HG03460 (cell line): ENCODE data around the gene EMILIN3.

Experiments used
- ATAC-seq: cut with Tn5 transposase; IDR thresholded peaks from one replicate; pipeline ENCODE4 v1.9.1; 2021; ENCODE audit not compliant: unreplicated experiment

EMILIN3 gene

DNA sequence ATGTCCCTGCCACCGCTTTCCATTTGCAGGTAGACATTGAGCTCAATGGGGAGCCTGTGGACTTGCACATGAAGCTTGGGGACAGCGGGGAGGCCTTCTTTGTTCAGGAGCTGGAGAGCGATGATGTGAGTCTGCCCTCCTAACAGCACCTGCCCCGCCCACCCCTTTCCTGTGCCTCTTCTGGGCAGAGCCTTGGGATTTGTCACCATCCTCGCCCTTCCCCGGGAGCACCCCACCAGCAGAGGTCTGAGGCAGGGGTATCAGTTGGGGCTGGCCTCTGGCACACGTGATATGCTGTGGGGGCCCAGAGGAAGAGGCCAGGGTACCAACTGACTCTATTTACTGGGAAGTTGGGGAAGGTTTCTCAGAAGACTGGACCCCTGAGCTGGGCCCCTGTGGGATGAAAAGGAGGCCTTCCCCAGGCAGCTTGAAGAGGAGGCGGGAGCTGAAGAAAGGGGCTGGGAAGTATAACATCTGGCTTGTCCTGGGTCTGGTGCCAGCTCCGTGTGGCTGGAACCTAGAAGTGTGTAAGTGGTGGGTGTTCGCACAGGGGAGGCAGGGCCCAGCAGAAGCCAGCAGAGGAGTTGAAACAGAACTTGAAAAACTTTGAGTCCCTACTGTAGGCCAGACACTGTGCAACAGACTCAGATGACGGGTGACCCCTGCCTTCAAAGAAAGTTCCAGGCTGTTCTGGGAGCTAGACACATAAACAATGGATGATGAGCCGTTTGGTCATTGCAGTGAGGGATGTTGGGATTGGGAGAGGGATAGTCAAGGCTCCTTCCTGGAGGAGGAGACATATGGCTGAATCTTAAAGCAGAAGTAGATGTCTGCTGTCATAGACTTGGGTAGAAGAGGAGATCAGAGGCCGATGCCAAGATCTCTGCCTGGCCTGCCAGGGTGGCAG is 18.8 kb downstream of the EMILIN3 start:
- ATAC-seq, result no peak

DNA sequence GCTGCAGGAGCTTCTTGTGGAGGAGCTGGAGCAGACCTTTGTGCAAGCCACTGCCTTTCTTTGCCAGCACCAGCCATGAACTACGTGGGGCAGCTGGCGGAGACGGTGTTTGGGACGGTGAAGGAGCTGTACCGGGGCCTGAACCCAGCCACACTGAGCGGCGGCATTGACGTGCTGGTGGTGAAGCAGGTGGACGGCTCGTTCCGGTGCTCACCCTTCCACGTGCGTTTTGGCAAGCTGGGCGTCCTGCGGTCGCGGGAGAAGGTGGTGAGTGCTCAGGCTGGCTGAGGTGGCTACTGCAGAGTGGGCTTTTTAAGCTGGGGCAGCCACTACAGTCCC is 20.9 kb downstream of the EMILIN3 start:
- no peak for ATAC-seq

DNA sequence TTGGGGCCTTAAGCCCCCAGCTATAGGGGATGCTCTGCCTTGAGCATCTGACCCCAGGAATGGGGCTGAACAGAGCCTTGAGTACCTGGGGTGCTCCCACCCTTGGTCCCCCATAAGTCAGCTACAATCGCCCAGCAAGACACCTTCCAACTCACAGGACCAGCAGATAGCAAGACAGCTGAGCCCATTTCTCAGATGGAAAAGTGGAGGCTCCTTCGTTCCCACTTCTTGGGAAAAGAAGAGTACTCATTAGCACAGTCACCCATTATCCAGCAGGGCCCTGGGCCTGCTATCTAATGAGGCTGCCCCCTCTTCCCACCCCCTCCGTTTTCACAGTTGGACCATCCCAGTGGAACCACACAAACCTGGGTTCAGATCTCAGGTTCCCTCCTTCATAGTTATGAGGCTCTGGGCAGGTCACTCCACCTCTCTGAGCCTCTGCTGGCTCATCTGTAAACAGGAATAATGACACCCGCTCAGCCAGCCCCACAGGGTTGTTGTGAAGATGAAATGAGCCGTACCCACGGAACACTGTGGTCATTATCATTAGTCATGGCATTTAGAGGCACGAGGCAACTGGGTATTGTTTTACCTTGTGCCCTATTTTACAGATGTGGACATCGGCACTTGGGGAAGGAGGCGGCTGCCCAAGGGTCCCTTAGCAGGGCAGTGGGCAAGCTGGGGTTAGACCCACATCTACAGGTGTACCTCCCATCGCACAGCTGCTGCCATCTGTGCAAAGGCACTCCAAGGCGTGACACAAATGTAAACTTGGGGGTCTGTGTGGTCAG is 21.5 kb downstream of the EMILIN3 start:
- ATAC-seq, result no peak

DNA sequence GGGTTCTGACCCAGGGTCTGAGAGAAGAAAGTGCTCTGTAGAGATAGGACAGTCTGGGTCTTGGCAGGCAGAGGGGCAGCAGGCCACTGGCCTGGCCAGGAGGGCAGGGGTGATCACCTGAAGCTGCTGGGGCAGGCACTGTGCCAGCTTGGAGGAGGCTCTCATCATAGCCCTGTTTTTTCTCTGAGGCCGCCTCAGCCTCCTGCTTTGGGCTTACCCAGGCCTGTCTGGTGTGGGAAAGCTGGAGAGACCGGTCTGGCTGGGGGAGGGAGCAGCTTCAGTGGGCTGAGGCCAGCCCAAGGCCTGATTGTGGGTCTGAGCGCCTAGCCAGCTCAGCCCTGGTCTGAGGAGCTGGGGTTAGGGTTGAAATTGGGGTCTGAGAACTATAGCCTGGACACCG is 22.1 kb downstream of the EMILIN3 start:
- ATAC-seq, result no peak

DNA sequence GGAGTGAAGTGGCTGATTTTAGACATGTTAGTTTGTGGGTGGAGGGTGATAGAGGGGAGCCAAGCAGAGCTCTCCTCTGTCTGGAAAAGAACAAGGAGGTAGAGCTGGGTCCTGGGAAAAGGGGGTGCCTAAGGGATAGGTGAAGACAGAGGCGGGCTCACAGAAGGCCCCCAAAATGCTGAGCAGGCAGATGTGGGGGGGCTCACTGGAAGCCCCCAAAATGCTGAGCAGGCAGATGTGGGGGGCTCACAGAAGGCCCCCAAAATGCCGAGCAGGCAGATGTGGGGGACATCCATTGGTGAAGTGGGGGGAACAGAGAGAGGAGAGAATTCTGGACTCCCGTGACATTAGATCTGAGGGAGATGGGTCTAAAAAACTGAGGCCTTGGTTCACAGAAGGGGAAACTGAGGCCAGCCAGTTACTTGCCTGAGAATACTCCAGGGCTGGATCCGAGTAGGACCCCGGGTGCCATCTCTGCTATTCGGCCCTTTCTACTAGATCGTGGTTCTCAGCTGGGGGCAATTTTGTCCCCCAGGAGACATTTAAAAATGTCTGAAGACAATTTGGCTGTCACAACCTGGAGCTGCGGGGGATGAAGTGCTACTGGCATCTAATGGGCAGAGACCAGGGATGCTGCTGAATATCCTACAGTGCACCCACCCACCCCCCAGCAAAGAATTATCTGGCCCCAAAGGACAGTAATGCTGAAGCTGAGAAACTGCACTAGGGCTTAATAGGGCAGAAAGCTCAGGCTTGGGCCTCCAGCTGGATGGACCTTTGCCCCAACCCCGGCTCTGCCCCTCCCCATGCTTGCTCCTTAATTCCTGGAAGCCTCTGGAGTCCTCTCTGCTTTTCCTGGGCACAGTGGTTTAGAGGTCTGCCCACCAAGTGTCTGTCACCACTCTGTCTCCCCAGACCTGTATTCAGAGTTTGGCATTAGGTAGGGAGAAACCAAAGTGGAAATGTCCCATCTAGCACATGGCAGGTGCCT is 23.8 kb downstream of the EMILIN3 start:
- ATAC-seq, result no peak

DNA sequence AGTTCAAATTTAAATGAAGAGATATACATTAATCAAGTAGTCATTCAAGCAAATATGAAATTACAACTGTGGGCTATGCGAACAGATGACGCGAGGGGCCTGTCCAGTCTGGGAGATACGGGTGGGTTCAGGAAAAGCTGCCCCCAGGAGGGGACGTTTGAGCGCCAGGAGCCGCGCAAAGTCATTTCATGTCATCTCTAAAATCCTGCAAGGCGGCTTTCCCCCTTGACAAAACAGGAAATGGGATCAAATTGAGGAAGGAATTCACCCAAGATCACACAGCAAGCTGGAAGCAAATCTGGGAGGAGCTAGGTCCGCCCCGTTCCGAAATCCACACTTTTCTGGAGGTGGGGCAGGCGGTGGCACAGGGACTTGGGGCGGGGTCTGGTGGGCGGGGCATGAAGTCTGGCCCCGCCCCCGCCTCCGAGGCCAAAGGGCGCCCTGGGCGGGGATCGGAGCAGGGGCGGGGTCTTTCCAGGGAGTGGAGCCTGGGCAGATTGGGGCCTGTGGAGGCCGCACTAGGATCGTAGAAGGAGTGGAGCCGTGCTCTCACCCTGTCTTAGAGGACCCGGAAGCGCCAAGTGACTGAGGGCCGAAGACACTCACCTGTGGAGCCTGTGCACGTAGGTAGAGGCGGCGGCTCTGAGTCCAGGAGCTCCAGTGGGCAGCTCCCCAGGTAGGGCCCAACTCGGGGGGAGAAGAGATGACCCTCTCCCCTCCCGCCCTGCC is 26.1 kb downstream of the EMILIN3 start, which contains the start of gene LPIN3:
TSS of gene LPIN3 (plus strand) at position 495 of the 729 bp plus-strand sequence. CDS start 4,983 bp downstream, outside the sequence.
- ATAC-seq, result peak; percentile 58

DNA sequence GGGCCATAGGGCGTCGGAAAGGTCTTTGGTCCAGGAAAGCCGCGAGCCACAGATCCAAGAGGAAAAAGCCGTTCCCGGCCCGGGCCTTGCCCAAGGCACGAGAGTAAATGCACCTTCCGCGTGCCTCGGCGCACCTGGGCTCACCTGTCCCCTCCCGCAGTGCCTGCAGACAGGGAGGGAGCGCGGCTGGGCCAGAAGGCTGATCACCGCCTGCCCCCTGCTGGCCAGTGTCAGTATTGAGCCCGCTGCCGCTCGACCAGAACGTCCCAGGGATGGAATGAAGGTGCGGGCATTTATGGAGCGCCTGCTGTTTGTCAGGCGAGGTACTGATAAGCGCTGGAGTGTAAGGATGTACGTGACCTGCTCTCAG is 26.7 kb downstream of the EMILIN3 start:
- peak; percentile 75 for ATAC-seq

DNA sequence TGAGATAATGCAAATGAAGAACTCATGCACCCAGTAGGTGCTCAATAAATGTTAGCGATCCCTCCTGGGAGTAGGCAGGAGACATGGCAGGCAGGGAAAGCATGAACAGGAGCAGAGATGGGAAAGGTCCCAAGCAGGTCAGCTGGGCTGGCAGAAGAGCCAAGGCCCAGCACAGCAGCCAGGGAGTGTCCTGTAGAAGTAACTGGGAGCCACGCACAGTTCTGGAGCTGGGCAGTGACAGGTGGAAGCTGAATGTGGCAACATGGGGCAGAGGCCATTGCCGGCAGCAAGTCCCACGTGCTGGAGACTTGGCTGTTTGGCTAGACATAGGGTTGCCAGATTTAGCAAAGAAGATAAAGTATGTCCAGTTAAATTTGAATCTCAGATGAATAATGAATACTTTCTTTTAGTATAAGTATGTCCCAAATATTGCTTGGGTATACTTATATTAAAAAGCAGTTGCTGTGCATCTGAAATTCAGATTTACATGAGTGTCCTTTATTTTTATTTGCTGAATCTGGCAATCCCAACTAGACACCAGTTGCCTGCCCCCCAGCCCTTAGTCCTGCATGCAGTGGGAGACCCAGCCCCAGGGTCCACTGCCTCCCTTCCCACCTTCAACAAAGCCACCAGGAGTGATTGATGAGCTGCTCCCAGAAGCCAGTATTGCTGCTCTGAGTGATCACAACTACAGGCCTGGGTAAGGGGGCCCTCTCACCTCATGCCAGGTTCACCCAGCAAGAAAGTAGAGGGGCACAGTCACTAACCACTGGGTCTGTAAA is 29.7 kb downstream of the EMILIN3 start:
- ATAC-seq, result no peak

DNA sequence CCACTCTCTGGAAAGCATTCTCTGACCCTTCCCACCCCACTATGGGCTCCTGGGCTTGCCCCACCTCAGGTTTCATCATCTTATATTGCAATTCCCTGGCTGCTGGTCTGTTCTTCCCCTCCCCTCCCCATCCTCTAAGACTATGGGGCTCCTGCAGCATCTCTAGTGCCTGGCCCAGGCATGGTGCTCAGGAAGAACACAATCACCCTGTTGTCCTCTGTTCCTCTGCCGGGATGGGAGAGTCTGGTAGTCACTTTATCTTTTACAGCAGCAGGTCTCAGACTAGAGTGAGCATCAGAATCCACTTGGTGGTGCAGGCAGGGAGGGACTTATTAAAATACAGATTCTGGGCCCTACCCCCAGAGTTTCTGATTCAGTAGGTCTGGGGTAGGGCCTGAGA is 31.0 kb downstream of the EMILIN3 start:
- no peak for ATAC-seq

DNA sequence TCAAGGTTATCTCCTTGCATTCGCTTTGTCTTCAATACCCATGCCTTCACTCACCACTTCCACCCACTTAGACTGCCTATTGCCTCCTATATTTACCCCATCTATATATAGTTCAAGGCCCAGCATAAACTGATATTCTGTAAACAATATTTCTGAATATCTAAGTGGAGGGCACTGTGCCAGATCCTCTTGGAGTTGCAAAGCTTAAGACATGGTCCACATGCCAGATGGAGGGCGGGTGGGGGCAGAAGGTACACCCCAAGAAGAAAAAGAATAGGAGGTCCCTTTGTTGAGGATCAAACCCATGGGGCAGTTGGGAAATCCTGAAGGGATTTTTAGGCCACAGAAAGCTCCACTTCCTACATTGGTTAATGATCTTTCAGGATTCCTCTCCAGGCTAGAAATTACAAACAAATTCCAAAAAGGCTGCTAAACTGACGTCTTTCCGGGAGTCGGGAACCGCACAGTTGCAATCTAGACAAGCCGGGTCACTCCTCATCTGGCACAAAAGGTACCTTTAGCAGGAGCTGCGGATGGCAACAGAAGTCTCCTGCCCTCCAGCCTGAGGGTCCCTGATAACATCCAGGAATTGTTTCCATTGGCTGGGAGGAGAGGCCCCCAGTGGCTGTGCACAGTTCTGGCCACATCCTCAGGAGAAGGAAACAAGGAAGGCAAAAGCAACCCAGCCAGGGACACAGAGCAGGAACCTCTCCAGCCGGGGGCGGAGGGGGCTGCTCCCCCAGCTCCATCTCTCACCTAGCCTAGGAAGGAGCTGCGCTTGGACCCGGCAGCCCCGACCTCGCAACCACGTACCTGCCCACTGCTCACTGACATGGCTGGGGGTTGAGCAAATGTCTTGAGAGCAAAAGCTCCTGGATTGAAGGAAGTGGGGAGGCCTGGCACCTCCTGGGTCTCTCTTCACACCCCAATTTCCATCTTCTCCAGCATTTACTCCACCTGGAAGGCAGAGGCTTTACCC is 31.9 kb downstream of the EMILIN3 start:
- ATAC-seq, result no peak

DNA sequence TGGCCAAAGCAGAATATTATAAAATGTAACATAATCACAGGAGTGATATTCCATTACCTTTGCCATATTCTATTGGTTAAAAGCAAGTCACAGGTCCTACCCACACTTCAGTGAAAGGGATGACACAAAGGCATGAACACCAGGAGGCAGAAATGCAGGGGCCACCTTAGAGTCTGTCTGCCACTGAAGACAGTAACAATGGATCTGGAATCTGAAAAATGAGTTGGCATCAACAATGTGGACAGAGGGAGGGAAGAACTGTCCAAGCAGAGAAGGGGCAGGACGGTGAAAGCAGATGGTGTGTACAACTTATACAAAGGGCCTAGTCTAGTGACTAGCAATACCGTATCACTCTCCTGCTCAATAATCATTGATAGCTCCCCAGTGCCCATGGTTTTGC is 32.6 kb downstream of the EMILIN3 start:
- no peak for ATAC-seq

DNA sequence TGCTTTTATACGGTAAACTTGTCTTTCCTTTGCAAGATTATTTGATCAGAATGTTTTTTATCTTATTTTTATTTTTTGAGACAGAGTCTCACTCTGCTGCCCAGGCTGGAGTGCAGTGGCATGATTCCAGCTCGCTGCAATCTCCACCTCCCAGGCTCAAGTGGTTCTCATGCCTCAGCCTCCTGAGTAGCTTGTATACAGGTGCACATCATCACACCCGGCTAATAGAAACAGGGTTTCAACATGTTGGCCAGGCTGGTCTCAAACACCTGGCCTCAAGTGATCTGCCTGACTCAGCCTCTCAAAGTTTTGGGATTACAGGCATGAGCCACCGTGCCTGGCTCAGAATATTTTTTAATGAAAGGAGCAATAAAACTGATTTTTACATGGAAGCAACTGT is 34.9 kb downstream of the EMILIN3 start:
- ATAC-seq, result no peak

DNA sequence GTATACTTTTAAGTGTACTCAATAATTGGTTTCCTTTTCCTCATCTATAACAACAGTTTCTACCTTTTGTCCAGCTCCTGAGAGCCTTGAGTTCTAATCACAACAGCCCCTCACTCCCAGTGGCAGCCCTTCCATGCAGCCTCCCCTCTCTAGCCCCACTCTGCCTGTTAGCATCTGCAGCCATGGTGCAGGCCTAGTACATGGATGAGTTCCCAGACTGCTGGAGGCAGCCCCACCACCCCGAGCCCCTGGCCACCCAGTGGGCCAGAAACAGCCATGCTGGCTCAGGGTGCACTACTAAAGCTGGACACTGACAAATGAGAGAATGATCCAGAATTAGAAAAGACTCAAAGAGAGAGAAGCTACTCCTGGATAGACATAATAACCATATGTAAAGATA is 35.7 kb downstream of the EMILIN3 start:
- ATAC-seq, result no peak

DNA sequence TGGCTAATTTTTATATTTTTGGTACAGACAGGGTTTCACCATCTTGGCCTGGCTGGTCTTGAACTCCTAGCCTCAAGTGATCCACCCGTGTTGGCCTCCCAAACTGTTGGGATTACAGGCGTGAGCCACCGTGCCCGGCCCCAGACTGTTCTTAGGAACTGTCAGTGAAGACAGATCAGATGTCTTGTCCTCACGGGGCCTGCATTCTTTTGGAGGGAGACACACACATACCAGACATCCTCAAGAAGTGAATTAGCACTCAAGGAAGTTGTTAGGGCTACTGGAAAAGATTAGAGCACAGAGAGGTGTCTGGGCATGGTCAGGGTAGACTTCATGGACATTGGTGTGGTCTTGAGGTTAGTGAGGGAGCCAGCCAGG is 36.3 kb downstream of the EMILIN3 start:
- ATAC-seq, result no peak

DNA sequence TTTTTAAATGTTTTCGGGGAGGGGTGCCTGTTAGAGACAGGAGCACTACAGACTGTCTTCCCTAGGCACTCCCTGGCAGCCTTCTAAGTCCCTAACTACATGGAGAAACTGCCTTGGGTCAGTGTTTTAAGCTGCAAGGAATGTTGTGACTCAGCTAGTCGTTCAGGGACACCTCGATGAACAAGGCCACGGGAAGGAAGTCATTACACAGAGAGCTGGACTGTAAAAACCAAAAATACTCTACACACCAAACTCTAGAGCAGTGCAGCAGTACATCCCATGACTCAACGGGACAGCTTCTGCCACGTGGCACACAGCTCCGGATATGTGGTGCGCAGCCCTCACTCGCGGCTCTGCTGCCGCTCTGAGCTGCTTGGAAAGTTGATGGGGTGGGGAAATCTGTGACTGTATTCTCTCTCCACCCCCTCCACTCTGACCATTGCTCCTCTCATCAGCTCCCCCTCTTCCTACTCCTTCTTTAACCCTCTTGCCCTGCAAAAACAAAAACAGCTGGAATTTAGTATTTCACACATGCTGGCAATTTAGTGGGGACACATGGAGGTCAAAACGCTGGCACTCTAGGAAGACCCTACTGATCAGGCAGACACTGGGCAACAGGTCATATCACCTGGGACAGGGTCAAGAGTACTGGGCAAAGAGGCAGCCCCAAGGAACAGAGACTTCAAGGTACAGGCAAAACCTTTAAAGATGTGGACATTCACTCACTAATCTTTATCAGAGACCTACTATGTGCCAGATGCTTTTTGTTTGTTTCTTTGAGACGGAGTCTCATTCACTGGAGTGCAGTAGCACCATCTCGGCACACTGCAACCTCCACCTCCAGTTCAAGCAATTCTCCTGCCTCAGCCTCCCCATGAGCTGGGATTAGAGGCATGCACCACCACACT is 36.9 kb downstream of the EMILIN3 start:
- peak; percentile 93 for ATAC-seq

DNA sequence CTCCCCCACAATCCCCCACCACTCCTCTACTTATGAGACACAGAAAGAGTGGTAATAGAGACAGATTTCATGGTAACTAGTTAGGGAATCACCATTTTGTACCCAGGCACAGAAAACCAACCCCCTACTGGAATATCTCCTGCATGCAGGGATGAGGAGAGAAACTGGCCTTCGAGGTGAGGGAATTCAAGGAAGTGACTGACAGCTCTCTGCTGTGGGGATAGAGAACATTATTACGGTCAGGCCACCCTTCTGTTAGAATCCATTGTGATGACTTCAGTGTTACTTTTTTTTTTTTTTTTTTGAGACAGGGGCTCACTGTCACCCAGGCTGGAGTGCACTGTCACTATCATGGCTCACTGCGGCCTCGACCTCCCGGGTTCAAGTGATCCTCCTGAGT is 39.4 kb downstream of the EMILIN3 start:
- no peak for ATAC-seq

DNA sequence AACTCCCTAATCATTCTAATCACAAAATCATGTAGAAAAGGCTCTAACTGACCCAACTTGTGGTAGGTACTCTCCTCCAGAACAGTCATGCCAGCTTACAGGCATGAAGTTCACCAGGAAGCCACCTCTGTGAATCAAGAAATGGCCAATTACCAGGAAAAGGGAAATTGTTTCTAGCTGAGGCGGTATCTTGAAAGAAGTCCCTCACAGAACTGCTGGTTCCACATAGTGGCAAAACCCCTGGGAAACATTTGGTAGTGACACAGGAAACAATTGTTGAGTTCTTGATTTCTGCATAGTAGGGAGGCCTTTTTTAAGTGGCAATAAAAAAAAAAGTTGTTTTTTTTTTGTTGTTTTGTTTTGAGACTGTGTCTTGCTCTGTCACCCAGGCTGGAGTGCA is 45.6 kb downstream of the EMILIN3 start:
- ATAC-seq, result no peak
